HG02981 (cell line): Measurements from ENCODE around the gene CBY2.
"Not testable (repeated sequence)": the region's sequence is repeated elsewhere in the genome, so short reads cannot be mapped to it uniquely, and the experiment has no call there.

ENCODE experiments used
- ATAC-seq: cut with Tn5 transposase; IDR thresholded peaks from one replicate; pipeline ENCODE4 v1.9.1; 2021; ENCODE audit warnings: mild to moderate bottlenecking, moderate library complexity; ENCODE audit not compliant: unreplicated experiment

Gene CBY2

GRCh38 chr13:45702088-45702487 lies at the start of gene CBY2:
Gene CBY2 (plus strand): TSS chr13:45702320. CDS start chr13:45702391, 71 bp downstream.
- no peak for ATAC-seq

- ATAC-seq: no peak
These were observed 47.3 kb upstream of the CBY2 start for GRCh38 chr13:45654633-45655349.

GRCh38 chr13:45658586-45659235 lies 43.4 kb upstream of the CBY2 start:
- no peak for ATAC-seq

- ATAC-seq: no peak
These were observed 42.6 kb upstream of the CBY2 start for GRCh38 chr13:45659536-45659935.

- not testable (repeated sequence) for ATAC-seq
These were observed 41.7 kb upstream of the CBY2 start for GRCh38 chr13:45660458-45660857.

- no peak for ATAC-seq
These were observed 40.0 kb upstream of the CBY2 start for GRCh38 chr13:45662162-45662561.

- not testable (repeated sequence) for ATAC-seq
These were observed 39.2 kb upstream of the CBY2 start for GRCh38 chr13:45662903-45663302.

GRCh38 chr13:45669626-45670025 lies 32.5 kb upstream of the CBY2 start:
- not testable (repeated sequence) for ATAC-seq

GRCh38 chr13:45670189-45670885 lies 31.8 kb upstream of the CBY2 start:
- no peak for ATAC-seq

GRCh38 chr13:45674908-45675307 lies 27.2 kb upstream of the CBY2 start:
- ATAC-seq: no peak

GRCh38 chr13:45678282-45678681 lies 23.8 kb upstream of the CBY2 start:
- ATAC-seq: no peak

- ATAC-seq: no peak
These were observed 21.0 kb upstream of the CBY2 start for GRCh38 chr13:45681113-45681512.

- ATAC-seq: no peak
These were observed 19.6 kb upstream of the CBY2 start for GRCh38 chr13:45682494-45683008.

GRCh38 chr13:45683701-45684100 lies 18.4 kb upstream of the CBY2 start:
- no peak for ATAC-seq

- no peak for ATAC-seq
These were observed 13.5 kb upstream of the CBY2 start for GRCh38 chr13:45688577-45688976.

GRCh38 chr13:45690636-45691035 lies 11.5 kb upstream of the CBY2 start:
- ATAC-seq: no peak

GRCh38 chr13:45691251-45691650 lies 10.9 kb upstream of the CBY2 start:
- no peak for ATAC-seq

- ATAC-seq: no peak
These were observed 10.5 kb upstream of the CBY2 start for GRCh38 chr13:45691667-45692066.

GRCh38 chr13:45695198-45695730 lies 6.9 kb upstream of the CBY2 start:
- peak; percentile 48 for ATAC-seq

- ATAC-seq: no peak
These were observed 5.4 kb upstream of the CBY2 start for GRCh38 chr13:45696610-45697226.
